HEK293 (cell line): Measurements from ENCODE around the gene CYP2U1.

ENCODE experiments used
- PRDM1 ChIP-seq: fragments of 450-650 bp; formaldehyde crosslinking; IDR thresholded peaks from 2 replicates; pipeline ENCODE4; 2016; ENCODE audit warnings: missing biosample characterization, missing genetic modification characterization
- ZNF426 ChIP-seq: fragments of 450-650 bp; formaldehyde crosslinking; IDR thresholded peaks from 2 replicates; pipeline ENCODE4 v1.5.1; 2017; ENCODE audit warnings: missing biosample characterization, missing genetic modification characterization, mild to moderate bottlenecking, inconsistent platforms, moderate library complexity
- TF ChIP-seq, protein P1 (sequence below): fragments of 450-650 bp; formaldehyde crosslinking; IDR thresholded peaks from 2 replicates; pipeline ENCODE4 v1.5.1; 2016; ENCODE audit warnings: missing biosample characterization, missing genetic modification characterization
- TF ChIP-seq, protein P2 (sequence below): fragments of 450-650 bp; IDR thresholded peaks from 2 replicates; pipeline ENCODE4 v1.5.1; 2018; ENCODE audit warnings: missing biosample characterization, mild to moderate bottlenecking, missing genetic modification characterization

DNA sequence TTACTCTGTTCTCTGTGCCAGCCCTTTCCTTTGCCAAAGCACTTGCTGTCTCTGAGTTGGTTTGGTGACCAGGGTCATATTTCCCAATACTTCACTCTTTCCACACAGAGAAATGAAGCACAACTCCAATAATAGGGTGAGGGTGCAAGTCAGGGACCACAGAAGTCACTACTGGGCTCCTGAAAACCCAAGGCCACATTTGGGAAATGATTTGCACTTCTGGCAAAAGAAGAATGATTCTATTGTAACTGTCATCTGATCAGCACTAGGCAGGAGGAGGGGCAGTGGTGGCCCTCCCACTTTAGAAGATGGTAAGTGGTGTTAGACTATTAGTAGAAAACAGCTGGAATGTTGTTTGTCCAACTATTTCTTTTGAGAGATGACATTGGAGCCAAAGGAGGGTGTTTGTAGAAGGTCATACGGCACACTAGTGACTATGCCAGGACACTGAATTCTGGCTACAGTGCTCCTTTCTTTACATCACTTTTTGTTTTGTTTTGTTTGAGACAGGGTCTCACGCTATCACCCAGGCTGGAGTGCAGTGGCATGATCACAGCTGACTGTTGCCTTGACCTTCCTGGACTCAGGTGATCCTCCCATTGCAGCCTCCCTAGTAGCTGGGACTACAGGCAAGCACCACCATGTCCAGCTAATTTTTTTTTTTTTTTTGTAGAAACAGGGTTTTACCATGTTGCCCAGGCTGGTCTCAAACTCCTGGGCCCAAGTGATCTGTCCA is 47.5 kb downstream of the CYP2U1 start:
- TF ChIP-seq, protein P1, sequence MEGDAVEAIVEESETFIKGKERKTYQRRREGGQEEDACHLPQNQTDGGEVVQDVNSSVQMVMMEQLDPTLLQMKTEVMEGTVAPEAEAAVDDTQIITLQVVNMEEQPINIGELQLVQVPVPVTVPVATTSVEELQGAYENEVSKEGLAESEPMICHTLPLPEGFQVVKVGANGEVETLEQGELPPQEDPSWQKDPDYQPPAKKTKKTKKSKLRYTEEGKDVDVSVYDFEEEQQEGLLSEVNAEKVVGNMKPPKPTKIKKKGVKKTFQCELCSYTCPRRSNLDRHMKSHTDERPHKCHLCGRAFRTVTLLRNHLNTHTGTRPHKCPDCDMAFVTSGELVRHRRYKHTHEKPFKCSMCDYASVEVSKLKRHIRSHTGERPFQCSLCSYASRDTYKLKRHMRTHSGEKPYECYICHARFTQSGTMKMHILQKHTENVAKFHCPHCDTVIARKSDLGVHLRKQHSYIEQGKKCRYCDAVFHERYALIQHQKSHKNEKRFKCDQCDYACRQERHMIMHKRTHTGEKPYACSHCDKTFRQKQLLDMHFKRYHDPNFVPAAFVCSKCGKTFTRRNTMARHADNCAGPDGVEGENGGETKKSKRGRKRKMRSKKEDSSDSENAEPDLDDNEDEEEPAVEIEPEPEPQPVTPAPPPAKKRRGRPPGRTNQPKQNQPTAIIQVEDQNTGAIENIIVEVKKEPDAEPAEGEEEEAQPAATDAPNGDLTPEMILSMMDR (tag by site-specific recombination) = no peak
- TF ChIP-seq ZNF426 (no peak), PRDM1 (no peak)
- TF ChIP-seq, protein P2, sequence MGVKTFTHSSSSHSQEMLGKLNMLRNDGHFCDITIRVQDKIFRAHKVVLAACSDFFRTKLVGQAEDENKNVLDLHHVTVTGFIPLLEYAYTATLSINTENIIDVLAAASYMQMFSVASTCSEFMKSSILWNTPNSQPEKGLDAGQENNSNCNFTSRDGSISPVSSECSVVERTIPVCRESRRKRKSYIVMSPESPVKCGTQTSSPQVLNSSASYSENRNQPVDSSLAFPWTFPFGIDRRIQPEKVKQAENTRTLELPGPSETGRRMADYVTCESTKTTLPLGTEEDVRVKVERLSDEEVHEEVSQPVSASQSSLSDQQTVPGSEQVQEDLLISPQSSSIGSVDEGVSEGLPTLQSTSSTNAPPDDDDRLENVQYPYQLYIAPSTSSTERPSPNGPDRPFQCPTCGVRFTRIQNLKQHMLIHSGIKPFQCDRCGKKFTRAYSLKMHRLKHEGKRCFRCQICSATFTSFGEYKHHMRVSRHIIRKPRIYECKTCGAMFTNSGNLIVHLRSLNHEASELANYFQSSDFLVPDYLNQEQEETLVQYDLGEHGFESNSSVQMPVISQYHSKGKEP (tag by site-specific recombination) = no peak
